MCF 10A (cell line): ENCODE results near the gene MYH15. TPM values are rescaled to one million over a fixed set of nuclear protein-coding genes. Genes with fewer than 3 reads are reported as not detected.

Source experiments
- BruUV-seq: library from RNA; stranded (reverse); fragments of 400-500 nt; replicated peaks from 2 replicates; lab custom pipeline; 2021; lab: Mats Ljungman, UMichigan
- CTCF ChIA-PET: fragments of 300-600 bp; sonication (Branson Sonifier 250); formaldehyde crosslinking; extraction: SDS; loops from one replicate; lab custom pipeline; 2021; ENCODE audit warnings: antibody characterized with exemption, inconsistent platforms; lab: Yijun Ruan, JAX
- POLR2A ChIA-PET: fragments of 300-600, 350-650 bp; sonication (Branson Sonifier 250); formaldehyde crosslinking; extraction: SDS; loops from one replicate; lab custom pipeline; 2020; ENCODE audit warnings: antibody characterized with exemption, inconsistent platforms; lab: Yijun Ruan, JAX
- DNase-seq: peaks from one replicate; pipeline ENCODE4 v3.0.0-alpha.2; 2018; ENCODE audit not compliant: unreplicated experiment
- H3K27ac Mint-ChIP-seq: one replicate; pipeline ENCODE4 v1.8.0; 2022; ENCODE audit warnings: mild to moderate bottlenecking, low read depth, mixed read lengths; ENCODE audit not compliant: unreplicated experiment
- H3K27me3 Mint-ChIP-seq: one replicate; pipeline ENCODE4 v1.8.0; 2022; ENCODE audit warnings: mixed read lengths; ENCODE audit not compliant: insufficient read depth, unreplicated experiment
- H3K36me3 Mint-ChIP-seq: one replicate; pipeline ENCODE4 v1.8.0; 2022; ENCODE audit warnings: mild to moderate bottlenecking, moderate library complexity, mixed read lengths; ENCODE audit not compliant: insufficient read depth, unreplicated experiment
- H3K4me1 Mint-ChIP-seq: one replicate; pipeline ENCODE4 v1.8.0; 2022; ENCODE audit warnings: mixed read lengths; ENCODE audit not compliant: insufficient read depth, unreplicated experiment
- H3K4me3 Mint-ChIP-seq: one replicate; pipeline ENCODE4 v1.8.0; 2022; ENCODE audit warnings: mild to moderate bottlenecking, moderate library complexity, mixed read lengths; ENCODE audit not compliant: unreplicated experiment
- H3K9me3 Mint-ChIP-seq: one replicate; pipeline ENCODE4 v1.8.0; 2022; ENCODE audit warnings: mixed read lengths; ENCODE audit not compliant: unreplicated experiment
- CTCF ChIP-seq: fragments of 200-600 bp; IDR thresholded peaks from one replicate; pipeline ENCODE4 v1.8.0; 2022; ENCODE audit warnings: antibody characterized with exemption, mild to moderate bottlenecking; ENCODE audit not compliant: unreplicated experiment
- intact Hi-C: fragments of 100-400 bp; cut with micrococcal nuclease; formaldehyde crosslinking; loops from 2 replicates; pipeline ENCODE4 v1.14.1; 2022
- total RNA-seq: library from RNA; stranded (reverse); gene quantifications from 2 replicates; pipeline ENCODE4 v1.2.3, GENCODE V29; 2022

Gene MYH15
- total RNA-seq, 1 experiment from 2014 or later = 0.19 TPM

- no peak for DNase-seq
- no peak overlapping the region for H3K4me3 Mint-ChIP-seq
- intact Hi-C loops = no loop called here
- no peak for TF ChIP-seq CTCF
- peaks cover 5% of the 10 kb centered on the region for H3K36me3 Mint-ChIP-seq
- no TSS peak for BruUV-seq
- H3K27ac Mint-ChIP-seq = no peak overlapping the region
- no peaks in the 10 kb centered on the region for H3K9me3 Mint-ChIP-seq
- POLR2A ChIA-PET = interaction anchor here (1.8 kb wide), 1 partner anchor 9 kb away, joined by 6 read pairs; no protein-coding TSS in a partner anchor
- no peaks in the 10 kb centered on the region for H3K27me3 Mint-ChIP-seq
- CTCF ChIA-PET = interaction anchor here (1.4 kb wide), 1 partner anchor 123 kb away, joined by 3 read pairs; no protein-coding TSS in a partner anchor
- H3K4me1 Mint-ChIP-seq = no peaks in the 10 kb centered on the region
These were observed 155.8 kb downstream of the MYH15 start for GRCh38 chr3:108354562-108354961.

- no peak overlapping the region for H3K27ac Mint-ChIP-seq
- no peak overlapping the region for H3K4me3 Mint-ChIP-seq
- ChIA-PET CTCF (no interaction called here), POLR2A (no interaction called here)
- H3K9me3 Mint-ChIP-seq = no peaks in the 10 kb centered on the region
- no peaks in the 10 kb centered on the region for H3K4me1 Mint-ChIP-seq
- peaks cover 9% of the 10 kb centered on the region for H3K36me3 Mint-ChIP-seq
- DNase-seq = no peak
- intact Hi-C loops = no loop called here
- no TSS peak for BruUV-seq
- H3K27me3 Mint-ChIP-seq = no peaks in the 10 kb centered on the region
- TF ChIP-seq CTCF = no peak
These were observed 158.2 kb downstream of the MYH15 start for GRCh38 chr3:108352176-108352575.

- Mint-ChIP-seq H3K36me3 (peaks cover 6% of the 10 kb centered on the region), H3K27me3 (no peaks in the 10 kb centered on the region), H3K27ac (no peak overlapping the region), H3K4me3 (no peak overlapping the region), H3K9me3 (no peaks in the 10 kb centered on the region), H3K4me1 (no peaks in the 10 kb centered on the region)
- intact Hi-C loops = no loop called here
- DNase-seq = no peak
- no TSS peak for BruUV-seq
- ChIA-PET POLR2A (interaction anchor here (0.7 to 1.2 kb wide), 2 partner anchors 8 to 850 kb away, joined by 3 to 6 read pairs; no protein-coding TSS in a partner anchor), CTCF (interaction anchor here (1.1 kb wide), 1 partner anchor 61 kb away, joined by 3 read pairs; no protein-coding TSS in a partner anchor)
- no peak for TF ChIP-seq CTCF
These were observed 163.8 kb downstream of the MYH15 start for GRCh38 chr3:108346301-108347227.

GRCh38 chr3:108345492-108346205 is 164.7 kb downstream of the MYH15 start:
- no peak for DNase-seq
- CTCF ChIA-PET = interaction anchor here (0.6 to 1.1 kb wide), 2 partner anchors 61 to 160 kb away, joined by 3 to 4 read pairs; no protein-coding TSS in a partner anchor
- intact Hi-C loops = no loop called here
- H3K4me1 Mint-ChIP-seq = no peaks in the 10 kb centered on the region
- POLR2A ChIA-PET = interaction anchor here (0.7 to 1.2 kb wide), 2 partner anchors 9 to 849 kb away, joined by 3 to 6 read pairs; no protein-coding TSS in a partner anchor
- H3K36me3 Mint-ChIP-seq = peaks cover 6% of the 10 kb centered on the region
- H3K4me3 Mint-ChIP-seq = no peak overlapping the region
- BruUV-seq = no TSS peak
- H3K9me3 Mint-ChIP-seq = no peaks in the 10 kb centered on the region
- H3K27ac Mint-ChIP-seq = no peak overlapping the region
- no peaks in the 10 kb centered on the region for H3K27me3 Mint-ChIP-seq
- TF ChIP-seq CTCF = no peak
